ENCODE data around the gene TOP1.

Gene TOP1

GRCh38 chr20:41038149-41038877 is 9.7 kb downstream of the TOP1 start:
- DNase-seq (ENCODE audit: low spot score) = no peak

GRCh38 chr20:41038878-41039404 is 10.3 kb downstream of the TOP1 start:
- DNase-seq (ENCODE audit: low spot score) = peak; percentile 70

- no peak for DNase-seq (ENCODE audit: low spot score)
Measured at GRCh38 chr20:41040855-41041254, 12.2 kb downstream of the TOP1 start.

GRCh38 chr20:41041693-41042092 is 13.1 kb downstream of the TOP1 start:
- no peak for DNase-seq (ENCODE audit: low spot score)

GRCh38 chr20:41044409-41045062 is 15.9 kb downstream of the TOP1 start:
- DNase-seq (ENCODE audit: low spot score) = no peak

- no peak for DNase-seq (ENCODE audit: low spot score)
Measured at GRCh38 chr20:41045671-41046070, 17.0 kb downstream of the TOP1 start.

- peak; percentile 52 for DNase-seq (ENCODE audit: low spot score)
Measured at GRCh38 chr20:41046716-41047115, 18.1 kb downstream of the TOP1 start.

- DNase-seq (ENCODE audit: low spot score) = peak; percentile 61
Measured at GRCh38 chr20:41047279-41047974, 18.8 kb downstream of the TOP1 start.

GRCh38 chr20:41047975-41048305 is 19.3 kb downstream of the TOP1 start:
- peak; percentile 62 for DNase-seq (ENCODE audit: low spot score)

GRCh38 chr20:41048461-41049301 is 20.1 kb downstream of the TOP1 start:
- DNase-seq (ENCODE audit: low spot score) = no peak

GRCh38 chr20:41049451-41049850 is 20.8 kb downstream of the TOP1 start:
- DNase-seq (ENCODE audit: low spot score) = no peak

GRCh38 chr20:41050361-41051008 is 21.9 kb downstream of the TOP1 start:
- DNase-seq (ENCODE audit: low spot score) = no peak

GRCh38 chr20:41051009-41051825 is 22.6 kb downstream of the TOP1 start:
- DNase-seq (ENCODE audit: low spot score) = no peak

GRCh38 chr20:41052742-41053419 is 24.3 kb downstream of the TOP1 start:
- DNase-seq (ENCODE audit: low spot score) = peak; percentile 40

GRCh38 chr20:41054070-41054846 is 25.6 kb downstream of the TOP1 start:
- no peak for DNase-seq (ENCODE audit: low spot score)

- DNase-seq (ENCODE audit: low spot score) = no peak
Measured at GRCh38 chr20:41054847-41055230, 26.2 kb downstream of the TOP1 start.

GRCh38 chr20:41055679-41056078 is 27.1 kb downstream of the TOP1 start:
- no peak for DNase-seq (ENCODE audit: low spot score)

- peak; percentile 88 for DNase-seq (ENCODE audit: low spot score)
Measured at GRCh38 chr20:41057999-41058673, 29.5 kb downstream of the TOP1 start.
